ENCODE data around the gene ARMH4.

DNA sequence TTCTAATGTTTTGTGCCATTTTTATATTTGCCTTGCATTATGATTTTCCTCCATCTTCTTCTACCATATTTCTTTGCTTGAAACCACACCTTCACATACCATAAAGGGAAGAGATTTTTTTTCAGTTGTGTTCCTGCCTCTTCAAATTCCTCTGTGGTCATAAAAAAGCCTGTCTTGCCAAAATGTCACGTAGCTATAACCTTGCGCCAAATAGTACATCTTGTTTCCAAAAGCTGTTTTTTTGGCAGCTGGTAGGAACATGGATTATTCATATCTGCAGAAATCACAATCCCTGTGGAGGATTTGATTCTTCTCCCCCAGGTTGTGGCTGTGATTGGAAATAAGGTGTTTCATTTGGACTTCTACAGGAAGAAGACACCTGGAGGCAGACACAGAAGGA lies 152.5 kb downstream of the ARMH4 start:
- TF ChIP-seq POLR2A (IDR thresholded peaks at IDR 0.05; ENCODE audit: low read depth, low read length) = no peak
- TF ChIP-seq TAF1 (IDR thresholded peaks at IDR 0.05; ENCODE audit: borderline replicate concordance, low read depth, low read length) = no peak
- TF ChIP-seq EP300 (IDR thresholded peaks at IDR 0.05; ENCODE audit: borderline replicate concordance in 1 of 2, control insufficient read depth in 1 of 2, low read depth in 2 of 2, low read length in 2 of 2) = no peak
- TF ChIP-seq EZH2 (IDR thresholded peaks at IDR 0.05; ENCODE audit: borderline replicate concordance, control insufficient read depth, low read depth, low read length) = no peak
- no peak for TF ChIP-seq BHLHE40 (IDR thresholded peaks at IDR 0.05; ENCODE audit: borderline replicate concordance in 1 of 2, low read depth in 2 of 2, low read length in 1 of 2)
